Stimulated activated CD8-positive, alpha-beta memory T cell treated with anti-CD3 and anti-CD28 coated beads, Interleukin-7, amount 100 ng/mL, for 24 hours (primary cell): ENCODE data around the gene RBM25.
A peak's percentile ranks its signal among the peaks of the same experiment; 100 is the strongest.
"Not testable (repeated sequence)": the region's sequence is repeated elsewhere in the genome, so short reads cannot be mapped to it uniquely, and the experiment has no call there.

Source experiments
- DNase-seq: peaks from one replicate; pipeline ENCODE4 v3.0.0-alpha.2; 2020; ENCODE audit warnings: low read depth

Gene RBM25

GRCh38 chr14:73058224-73058921 lies at the start of gene RBM25:
RBM25 (plus strand) TSS chr14:73058534; CDS start chr14:73071642, 13,108 bp downstream.
- peak; percentile 90 for DNase-seq

DNA sequence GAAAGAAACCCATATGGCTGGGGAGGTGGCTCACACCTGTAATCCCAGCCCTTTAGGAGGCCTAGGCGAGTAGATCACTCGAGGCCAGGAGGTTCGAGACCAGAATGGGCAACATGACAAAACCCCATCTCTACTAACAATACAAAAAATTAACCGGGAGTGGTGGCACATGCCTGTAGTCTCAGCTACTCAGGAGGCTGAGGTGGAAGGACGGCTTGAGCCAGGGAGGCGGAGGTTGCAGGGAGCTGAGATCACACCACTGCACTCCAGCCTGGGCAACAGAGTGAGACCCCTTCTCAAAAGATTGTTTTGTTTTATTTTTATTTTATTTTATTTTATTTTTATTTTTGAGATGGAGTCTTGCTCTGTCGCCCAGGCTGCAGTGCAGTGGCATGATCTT lies 47.1 kb upstream of the RBM25 start:
- not testable (repeated sequence) for DNase-seq

GRCh38 chr14:73014105-73014504 lies 44.2 kb upstream of the RBM25 start:
- no peak for DNase-seq

- DNase-seq: not testable (repeated sequence)
These were observed 42.8 kb upstream of the RBM25 start for GRCh38 chr14:73015552-73015951.

GRCh38 chr14:73016011-73016410 lies 42.3 kb upstream of the RBM25 start:
- not testable (repeated sequence) for DNase-seq

GRCh38 chr14:73022051-73022450 lies 36.3 kb upstream of the RBM25 start:
- no peak for DNase-seq

DNA sequence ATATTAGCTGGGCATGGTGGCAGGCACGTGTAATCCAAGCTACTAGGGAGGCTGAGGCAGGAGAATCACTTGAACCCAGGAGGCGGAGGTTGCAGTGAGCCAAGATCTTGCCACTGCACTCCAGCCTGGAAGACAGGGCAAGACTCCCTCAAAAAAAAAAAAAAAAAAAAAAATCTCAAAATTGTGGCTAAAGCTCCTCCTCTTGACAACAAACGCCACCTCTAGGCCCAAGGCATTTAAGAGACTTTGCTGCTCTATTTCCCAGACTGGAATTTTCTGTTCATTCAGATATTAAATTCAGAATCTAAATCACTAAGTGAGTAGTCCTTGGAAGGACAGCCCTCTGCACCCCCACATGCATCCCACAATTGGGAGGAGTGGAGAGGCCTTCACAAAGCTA lies 32.8 kb upstream of the RBM25 start:
- DNase-seq: no peak

DNA sequence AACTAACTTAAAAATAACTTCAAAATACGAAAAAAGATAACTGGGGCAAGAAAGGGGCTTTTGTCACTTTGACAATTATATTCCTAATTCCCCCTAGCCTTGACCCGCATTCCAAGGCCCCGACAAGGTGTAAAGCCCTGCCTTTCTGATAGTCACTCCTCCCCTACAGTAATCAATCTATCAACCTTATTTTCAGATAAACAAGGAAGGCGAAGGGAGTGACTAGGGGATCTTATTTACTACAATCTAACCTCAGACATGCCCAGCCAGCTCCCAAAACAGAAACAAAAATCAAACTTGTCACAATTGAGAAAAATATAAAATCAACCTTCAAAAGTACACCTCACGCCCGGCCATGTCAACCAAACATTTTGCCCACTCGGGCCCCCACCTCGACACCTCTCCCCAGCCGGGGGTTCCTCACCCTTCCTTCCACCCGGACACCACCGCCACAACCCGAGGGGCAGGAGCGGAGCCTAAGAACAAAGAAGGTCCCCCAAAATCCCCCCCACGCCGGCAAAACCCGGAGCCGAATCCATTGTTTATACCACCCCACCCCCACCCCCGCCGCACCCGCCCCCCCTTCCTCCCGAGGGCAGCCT lies 32.0 kb upstream of the RBM25 start:
- no peak for DNase-seq

GRCh38 chr14:73026845-73027542 lies 31.3 kb upstream of the RBM25 start, which contains the start of gene ZFYVE1:
ZFYVE1 (minus strand) TSS chr14:73027106; CDS start chr14:73024508, 2,598 bp downstream.
- peak; percentile 77 for DNase-seq

DNA sequence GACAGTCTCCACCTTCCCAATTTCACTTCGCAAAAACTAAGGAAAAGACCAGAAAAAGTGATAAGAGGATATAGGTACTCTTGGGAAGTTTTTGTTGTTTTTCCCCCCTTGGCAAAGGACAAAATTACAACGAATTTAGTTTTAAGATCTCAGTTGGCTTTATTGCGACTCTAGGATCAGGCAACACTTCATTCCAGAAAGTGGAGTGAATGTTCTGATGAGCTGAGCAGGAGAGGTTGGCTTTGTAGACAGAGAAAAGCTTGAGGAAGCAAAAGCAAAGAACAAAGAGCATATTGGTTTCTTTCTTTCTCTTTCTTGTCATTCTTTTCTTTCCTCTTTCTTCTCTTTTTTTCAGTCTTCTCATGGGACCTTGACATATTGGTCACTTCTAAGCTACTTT lies 30.8 kb upstream of the RBM25 start:
- no peak for DNase-seq

GRCh38 chr14:73027984-73028383 lies 30.4 kb upstream of the RBM25 start:
- no peak for DNase-seq

GRCh38 chr14:73036706-73037450 lies 21.5 kb upstream of the RBM25 start:
- not testable (repeated sequence) for DNase-seq

- DNase-seq: no peak
These were observed 10.5 kb upstream of the RBM25 start for GRCh38 chr14:73047808-73048207.

DNA sequence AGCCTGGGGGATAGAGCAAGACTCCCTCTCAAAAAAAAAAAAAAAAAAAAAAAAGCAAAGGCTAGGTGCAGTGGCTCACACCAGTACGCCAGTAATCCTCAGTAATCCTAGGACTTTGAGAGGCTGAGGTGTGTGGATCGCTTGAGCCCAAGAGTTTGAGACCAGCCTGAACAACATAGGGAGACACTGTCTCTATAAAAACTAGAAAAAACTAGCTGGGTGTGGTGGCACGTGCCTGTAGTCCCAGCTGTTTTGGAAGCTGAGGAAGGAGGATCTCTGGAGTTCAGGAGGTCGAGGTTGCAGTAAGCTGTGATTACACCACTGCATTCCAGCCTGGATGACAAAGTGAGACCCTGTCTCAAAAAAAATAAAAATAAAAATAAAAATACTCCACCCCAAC lies 8.9 kb upstream of the RBM25 start:
- DNase-seq: no peak

- no peak for DNase-seq
These were observed 3.1 kb upstream of the RBM25 start for GRCh38 chr14:73055251-73055650.

DNA sequence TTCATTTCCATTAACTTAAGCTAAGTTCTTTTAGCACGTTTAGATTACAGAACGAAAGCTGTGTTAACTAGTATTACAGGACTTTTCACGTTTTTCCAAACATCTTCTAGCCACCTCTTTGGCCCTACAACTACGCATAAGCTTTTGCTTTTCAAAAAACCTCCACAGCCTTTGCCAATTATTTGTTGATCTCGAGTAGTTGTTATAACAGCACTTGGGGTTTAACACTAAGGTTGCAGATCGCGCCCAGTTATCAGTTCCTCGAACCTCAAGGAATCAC lies 450 bp upstream of the RBM25 start:
- DNase-seq: no peak

- no peak for DNase-seq
These were observed 764 bp downstream of the RBM25 start for GRCh38 chr14:73058922-73059673.

GRCh38 chr14:73069585-73069984 lies 11.3 kb downstream of the RBM25 start:
- DNase-seq: no peak

DNA sequence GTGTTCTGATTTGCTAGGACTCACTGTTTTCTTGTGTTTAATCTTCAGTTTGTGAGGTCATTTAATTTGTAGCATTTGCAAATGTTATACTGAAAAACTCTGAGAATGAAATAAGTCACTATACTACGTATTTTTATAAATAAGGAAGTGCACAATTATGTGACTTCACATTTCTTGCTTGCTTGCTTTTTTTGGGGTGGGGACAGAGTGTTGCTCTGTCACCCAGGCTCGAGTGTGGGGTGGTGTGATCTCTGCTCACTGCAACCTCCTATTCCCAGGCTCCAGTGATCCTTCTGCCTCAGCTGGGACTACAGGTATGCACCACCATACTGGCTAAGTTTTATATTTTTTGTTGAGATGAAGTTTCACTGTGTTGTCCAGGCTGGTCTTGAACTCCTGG lies 32.7 kb downstream of the RBM25 start:
- no peak for DNase-seq

GRCh38 chr14:73097421-73097820 lies 39.1 kb downstream of the RBM25 start:
- no peak for DNase-seq

- DNase-seq: no peak
These were observed 42.0 kb downstream of the RBM25 start for GRCh38 chr14:73100334-73100733.
